ENCODE results near the gene RELCH.

Gene RELCH

DNA sequence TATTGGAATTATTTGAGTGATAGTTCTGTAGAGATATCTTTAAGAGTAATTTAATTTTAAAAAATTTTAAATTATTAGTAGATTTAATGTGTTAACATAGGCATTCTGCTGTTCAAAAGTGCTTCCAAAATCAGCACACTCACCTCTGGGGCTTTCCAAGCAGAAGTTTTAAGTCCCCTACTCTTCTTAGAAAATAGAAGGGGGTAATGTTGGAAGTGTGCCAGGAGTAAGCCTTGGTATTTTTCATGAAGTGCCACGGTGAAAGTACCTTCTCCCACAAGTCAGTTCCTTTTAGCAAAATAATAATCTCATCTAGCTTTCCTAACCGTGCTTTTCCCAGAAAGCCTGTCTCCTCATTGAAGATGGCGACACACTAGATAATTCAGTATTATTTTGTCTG is 134.1 kb downstream of the RELCH start:
- no peak for DNase-seq (ENCODE audit: low read depth)

DNA sequence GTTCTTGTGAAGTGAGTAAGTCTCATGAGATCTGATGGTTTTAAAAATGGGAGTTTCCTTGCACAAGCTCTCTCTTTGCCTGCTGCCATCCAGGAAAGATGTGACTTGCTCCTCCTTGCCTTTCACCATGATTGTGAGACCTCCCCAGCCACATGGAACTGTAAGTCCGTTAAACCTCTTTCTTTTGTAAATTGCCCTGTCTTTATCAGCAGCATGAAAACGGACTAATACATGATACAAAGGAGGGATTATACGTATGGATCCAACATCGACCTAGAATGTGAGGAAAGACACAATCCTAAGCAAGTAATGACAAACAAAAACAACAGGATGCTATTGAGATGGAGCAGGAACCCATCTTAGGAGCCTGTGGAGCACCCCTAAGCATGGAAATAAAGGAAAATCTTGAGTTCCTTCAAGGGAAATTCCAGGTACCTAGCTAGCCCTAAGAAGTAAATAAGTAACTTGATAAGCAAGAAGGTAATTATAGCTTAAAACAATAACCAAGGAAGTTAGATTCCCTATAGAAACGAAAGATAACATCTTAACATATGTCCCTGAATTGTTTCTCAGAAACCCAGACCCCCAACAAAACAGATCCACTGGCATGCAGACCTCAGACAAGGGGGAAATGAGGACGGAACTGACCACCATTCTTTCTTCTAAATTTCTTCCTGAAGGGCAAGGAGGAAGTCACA is 136.6 kb downstream of the RELCH start:
- no peak for DNase-seq (ENCODE audit: low read depth)

DNA sequence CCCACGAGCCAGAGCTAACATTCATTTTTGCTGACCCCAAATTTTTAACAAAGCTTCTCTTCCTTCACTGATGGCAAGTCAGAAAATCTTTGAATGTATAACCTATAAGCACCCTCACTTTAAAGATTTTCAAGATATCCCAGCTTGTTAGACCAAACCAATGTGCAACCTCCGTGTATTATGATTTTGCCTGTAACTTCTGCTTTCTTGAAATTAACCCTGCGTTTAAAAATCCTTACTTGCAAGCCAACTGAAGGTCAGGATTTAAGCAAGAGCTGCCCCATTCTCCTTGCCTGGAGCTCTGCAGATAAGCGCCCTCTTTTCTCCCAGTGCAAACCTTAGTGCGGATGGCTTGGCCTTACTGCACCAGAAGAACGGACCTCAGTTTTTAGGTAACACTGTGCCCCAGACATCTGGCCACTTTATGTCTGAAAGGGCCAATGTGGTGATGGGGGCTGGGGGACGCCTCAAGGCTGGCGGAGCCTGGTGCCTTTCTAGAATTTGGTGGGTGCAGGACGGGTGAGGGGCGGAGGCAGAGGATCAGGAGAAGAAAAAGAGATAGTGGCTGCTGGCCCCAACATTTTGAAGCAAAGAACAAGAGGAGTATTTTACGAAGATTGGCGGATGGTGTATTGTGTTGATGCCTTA is 137.2 kb downstream of the RELCH start:
- no peak for DNase-seq (ENCODE audit: low read depth)

DNA sequence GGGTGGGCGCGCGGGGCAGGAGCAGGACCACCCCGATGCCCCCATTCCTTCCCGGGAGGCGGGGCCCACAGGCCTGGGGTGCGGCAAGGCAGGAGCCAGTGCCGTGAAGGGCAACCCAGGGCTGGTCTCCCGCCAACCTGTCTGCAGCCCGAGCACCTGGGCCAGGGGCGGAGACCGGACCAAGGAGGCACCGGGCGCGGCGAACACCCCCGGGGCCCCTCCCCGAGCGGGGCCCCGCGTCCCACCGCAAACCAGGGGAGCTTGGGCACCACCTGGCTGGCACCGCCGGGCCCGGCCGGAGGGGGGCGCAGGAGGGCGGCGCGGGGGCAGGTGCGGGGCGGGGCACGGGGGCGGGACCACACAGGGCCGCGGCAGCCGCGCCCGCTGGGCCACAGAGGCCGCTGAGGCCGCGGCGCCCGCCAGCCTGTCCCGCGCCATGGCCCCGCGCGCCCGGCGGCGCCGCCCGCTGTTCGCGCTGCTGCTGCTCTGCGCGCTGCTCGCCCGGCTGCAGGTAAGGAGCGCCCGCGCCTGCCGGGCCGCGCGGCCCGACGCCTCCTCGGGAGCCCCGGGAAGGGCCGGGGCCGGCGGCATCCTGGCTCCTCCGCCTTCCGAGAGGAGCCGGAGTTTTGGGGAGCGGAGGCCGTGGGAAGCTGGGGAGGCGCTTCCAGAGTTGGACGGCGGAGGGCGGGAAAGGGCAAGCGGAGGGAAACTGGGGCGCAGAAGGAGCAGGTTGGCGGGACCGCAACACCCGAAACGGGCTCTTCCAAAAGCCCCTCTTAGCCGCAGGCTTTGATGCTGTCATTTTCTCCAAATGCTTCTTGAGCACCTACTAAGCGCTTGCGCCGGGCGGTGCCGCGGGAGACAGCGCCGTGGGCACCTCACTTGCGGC is 138.1 kb downstream of the RELCH start, which contains the start of gene TNFRSF11A:
Gene TNFRSF11A, plus strand, starts transcription at position 394 of the 889 bp plus-strand sequence. Its CDS starts 43 bp downstream, at position 437.
- peak; percentile 45 for DNase-seq (ENCODE audit: low read depth)

DNA sequence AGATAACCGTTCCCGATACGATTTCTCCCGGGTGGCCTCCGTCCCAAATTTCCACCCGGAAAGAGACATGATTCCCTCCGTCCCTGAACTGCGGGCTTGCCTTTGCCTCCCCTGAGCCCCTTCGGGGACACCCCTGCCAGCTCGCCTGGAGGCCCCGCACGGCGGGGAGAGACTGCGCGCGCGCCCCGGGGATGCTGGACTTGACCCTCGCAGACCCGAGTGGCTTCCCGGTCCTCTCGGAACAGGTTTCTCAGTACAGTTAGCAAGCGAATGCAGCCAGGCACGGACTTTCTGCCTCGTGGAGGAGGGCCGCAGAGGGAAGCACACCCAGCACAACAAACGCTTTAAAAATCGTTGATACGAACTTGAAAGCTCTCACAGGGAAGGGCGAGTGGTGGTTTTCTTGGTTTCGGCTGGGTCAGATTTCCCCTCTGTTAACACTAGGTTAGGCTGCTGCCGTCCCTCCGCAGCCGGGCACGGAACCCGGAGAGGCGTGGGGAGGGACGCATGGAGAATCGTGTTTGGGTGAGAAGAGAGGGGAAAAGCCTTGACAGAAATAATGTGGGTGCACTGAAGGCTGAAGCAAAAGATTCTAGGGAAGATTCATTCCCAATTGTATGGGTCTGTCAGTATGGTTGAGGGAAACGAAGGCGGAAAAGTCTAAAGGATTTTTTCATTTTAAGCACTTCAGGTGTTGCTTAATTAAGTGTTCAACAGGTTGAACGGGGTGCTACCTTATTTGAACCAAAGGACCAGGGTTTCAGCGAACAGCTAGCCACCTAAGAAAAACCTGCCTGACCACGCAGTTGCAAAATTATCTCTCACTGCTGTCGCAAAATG is 139.0 kb downstream of the RELCH start:
- DNase-seq (ENCODE audit: low read depth) = no peak

DNA sequence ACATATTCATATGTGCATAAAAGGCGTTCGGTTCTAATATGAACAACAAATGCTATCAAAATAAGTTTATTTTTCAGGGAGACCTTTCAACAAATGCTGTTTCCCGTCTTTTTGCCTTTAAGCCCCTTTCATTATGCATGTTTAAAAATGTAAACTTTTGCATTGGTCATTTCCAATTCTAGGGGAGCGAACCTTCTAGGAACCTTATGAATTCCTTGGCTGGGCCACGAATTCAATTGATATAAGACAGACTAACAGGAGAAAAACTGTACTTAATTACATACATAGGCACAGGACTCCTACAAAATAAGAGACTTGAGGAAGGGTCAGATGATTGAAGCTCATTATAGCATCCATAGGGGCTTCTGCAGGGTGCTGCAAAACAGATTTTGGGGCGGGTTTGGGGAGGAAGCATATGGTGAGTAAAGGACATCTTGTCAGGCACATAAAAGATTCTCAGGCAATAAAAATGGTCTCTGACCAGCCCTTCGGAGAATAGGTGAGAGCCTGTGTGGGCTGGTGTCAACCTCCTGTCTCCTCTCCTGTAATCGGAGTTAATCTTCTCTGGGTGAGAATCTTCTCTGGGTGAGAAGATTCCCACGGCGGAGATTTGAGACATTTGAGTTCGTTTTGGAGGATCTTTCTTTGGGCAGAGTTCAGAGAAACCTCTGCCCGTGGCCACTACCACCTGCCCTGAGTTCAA is 139.7 kb downstream of the RELCH start:
- DNase-seq (ENCODE audit: low read depth) = no peak

DNA sequence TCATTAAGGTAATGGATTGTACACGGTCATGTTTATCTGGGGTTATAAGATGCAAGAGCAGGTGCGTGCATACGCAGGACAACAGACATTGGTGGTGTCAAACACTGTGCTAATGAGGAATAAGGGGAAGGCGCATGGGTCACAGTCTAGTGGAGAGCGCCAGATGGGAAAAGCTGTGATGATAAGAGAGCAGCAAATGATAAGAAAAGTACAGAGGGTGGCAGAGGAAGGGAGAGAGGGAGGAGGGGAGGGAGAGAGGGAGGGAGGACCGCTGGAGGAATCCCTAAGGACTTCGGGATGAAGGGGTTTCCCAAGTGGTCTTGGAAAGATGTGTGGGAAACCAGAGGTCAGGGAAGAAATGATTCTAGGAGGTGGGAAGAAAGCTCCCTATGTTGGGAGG is 140.9 kb downstream of the RELCH start:
- DNase-seq (ENCODE audit: low read depth) = no peak

DNA sequence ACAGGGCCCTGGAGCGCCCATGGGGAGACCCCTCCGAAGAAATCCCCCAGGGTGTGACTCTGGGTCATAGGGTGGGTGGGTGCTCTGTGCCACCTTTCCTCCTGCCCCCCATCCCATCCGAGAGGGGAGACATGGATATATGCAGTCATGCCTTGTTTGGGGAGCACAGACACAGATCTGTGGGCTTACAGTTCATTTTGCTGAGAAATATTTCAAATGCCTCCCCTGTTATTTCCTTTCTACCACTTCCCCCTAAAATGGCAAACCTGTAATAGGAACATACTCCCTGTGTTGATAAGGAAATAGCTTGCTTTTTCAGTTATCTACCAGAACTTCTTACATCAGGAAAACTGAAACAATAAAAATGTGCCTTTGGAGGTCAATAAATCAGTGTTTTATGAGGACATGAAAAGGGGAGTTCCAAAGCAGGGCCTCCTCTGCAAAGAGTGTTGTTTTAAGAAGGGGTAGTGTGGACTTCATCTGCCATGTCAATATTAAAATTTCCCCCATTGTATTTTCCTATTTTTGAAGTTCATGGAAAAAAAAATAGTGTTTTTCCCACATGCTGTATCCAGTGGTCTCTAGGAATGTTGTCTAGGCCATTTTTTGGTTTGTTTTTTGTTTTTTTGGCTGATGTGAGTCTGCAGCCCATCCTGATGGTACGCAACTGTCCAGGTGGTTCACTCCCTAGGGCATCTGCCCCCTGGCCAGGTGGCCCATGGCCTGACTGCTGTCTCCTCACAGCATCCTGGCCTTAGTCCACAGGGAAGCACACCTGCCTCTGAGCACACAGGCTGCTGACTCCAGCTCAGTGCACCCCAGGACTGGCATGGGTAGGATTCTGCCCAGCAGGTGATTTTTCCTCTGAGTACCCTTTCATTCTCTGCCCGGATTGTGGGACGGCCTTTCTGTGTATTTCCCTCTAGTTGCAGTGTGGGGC is 141.8 kb downstream of the RELCH start:
- DNase-seq (ENCODE audit: low read depth) = no peak

DNA sequence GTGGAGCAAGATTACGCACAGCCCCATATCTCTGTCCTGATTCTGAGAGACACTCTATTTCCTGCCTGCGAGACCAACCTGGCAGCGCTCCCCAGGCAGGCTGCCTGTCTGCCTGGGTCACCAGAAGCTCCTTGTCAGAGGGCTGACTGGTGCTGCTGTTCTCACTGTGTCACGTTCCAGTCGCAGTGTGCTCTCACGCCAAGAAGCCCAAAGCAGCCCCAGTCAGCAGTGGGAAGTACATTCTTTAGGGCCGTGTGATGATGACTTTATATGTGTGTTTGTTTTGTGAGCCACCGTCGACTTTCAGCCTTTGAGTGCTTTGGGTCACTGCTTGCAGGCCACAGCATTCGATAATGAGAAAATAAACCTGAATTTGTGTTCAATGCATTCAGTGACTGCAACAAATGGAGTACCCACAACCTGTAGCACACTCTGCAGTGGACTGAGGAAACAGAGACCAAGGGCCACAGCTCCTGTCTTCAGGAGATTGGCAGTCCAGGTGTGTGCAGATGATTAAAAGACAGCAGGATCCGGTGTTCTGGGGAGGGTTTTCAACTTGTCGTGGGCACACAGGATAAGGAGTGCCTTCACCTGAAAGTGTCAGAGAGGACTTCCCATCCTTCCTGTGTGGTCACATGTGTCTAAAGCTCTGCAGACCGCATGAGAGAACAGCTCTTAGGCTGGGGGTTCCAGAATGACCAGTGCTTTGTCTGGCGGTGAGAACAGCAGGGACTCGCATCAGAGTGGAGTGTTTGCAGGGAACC is 142.8 kb downstream of the RELCH start:
- DNase-seq (ENCODE audit: low read depth) = peak; percentile 19

DNA sequence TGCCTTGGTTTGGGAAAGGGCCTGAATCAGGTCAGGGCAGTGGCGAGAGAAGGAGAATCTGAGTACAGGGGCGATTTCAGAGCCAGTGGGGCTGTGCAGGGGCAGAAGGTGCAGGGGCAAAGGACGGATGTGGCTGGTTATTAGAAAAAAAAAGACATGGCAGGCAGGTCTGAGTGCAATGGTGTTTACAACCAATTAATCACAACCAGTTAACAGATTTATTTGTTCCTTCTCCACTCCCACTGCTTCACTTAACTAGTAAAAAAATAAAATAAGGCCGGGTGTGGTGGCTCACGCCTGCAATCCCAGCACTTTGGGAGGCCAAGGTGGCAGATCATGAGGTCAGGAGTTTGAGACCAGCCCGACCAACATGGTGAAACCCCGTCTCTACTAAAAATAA is 143.6 kb downstream of the RELCH start:
- DNase-seq (ENCODE audit: low read depth) = no peak

DNA sequence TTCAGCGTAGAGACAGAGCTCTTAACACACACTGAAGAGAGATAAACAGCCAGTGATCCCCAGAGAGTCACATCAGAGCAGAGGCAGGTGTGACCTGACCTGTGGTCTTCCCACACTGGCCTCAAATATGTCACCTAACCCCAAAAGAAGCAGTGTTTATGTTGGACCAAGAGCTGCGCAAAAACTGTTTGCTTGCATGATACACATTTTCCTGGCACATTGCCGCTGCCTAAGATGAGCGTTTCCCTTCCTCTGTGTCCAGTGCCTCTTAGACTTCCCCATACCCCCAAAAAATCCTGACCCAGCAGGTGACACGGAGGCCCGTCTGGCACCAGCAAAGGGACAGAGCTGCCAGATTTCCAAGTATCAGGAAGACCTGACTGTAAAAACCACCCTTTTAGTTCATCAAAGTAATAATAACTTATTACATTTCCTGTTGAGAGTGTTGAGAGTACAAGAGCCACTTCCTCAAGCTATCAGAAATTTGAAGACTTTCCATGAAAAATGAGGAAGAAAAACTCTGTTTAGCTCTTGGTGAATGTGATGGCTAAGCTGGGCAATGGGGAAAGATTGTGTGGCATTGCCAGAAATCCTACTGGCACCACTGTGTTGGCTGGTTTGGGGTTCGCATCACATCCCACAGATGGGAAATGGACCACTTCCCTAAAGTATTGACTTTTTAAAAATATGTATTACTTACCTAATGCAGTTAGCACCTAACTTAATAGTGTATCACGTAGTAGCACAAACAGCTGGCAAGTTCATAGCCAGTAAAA is 144.7 kb downstream of the RELCH start:
- no peak for DNase-seq (ENCODE audit: low read depth)

DNA sequence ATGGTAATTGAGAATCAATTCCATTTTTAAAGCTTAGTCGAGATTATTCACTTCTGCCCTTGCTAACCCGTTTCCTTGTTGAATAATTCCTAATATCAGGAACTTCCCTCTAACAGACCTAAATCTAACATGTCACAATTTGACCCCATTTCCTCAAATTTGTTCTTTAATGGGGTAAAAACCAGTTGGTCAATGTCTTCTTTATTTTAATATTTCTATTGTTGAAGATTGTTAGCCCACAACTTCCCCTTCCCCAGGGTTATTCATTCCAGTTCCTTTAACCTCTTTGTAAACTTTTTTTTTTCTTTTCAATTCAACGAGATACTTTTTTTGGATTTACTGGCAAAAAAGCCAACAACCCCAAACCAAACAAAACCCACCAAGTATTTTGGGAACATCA is 145.4 kb downstream of the RELCH start:
- DNase-seq (ENCODE audit: low read depth) = no peak

DNA sequence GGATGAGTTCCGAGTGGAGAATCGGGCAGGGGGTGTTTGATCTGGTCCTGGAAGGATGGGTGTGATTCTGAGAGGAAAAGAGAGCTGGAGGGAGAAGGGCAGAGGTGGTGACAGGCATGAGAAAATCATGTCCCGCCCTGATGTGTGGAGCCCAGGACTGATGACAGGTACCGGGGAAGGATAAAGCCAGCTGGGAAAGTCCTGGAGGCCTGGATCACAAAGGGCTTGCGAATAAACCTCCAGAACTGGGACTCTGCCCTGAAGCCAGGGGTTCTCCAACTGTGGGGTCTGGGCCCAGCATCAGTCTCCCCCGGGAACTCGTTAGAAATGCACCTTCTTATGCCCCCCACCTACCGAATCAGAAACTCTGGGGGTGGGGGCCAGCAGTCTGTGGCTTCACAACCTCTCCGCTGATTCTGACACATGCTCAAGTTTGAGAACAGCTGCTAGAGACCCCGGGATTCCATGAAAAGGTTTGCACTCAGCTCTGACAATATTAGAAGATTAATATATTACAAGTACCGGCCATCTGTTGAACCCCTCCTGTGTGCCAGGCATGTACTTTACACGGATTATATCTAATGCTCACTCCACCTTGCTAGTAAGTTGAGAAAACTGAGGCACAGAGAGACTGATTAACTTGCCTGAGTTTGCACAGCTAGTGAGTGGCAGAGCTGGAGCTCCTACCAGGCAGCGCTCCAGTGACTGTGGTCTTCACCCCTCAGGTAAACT is 146.1 kb downstream of the RELCH start:
- DNase-seq (ENCODE audit: low read depth) = no peak

DNA sequence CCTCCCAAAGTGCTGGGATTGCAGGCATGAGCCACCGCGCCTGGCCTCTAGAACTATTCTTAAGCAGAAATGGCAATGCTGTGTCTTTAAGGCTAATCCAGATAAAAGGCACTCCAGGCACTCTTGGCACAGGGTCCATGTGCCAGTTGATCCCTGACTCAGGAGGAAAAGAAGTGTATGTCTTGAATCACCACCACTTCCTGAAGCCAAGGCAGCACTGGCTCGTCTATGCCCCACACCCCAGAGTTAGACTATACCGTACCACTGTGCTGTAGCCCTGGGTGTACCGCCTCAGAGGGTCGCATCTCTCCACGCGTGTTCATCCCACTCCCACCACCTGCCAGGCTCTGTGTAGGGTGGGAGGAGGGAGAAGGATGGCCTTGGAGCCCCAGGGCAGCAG is 147.1 kb downstream of the RELCH start:
- no peak for DNase-seq (ENCODE audit: low read depth)

DNA sequence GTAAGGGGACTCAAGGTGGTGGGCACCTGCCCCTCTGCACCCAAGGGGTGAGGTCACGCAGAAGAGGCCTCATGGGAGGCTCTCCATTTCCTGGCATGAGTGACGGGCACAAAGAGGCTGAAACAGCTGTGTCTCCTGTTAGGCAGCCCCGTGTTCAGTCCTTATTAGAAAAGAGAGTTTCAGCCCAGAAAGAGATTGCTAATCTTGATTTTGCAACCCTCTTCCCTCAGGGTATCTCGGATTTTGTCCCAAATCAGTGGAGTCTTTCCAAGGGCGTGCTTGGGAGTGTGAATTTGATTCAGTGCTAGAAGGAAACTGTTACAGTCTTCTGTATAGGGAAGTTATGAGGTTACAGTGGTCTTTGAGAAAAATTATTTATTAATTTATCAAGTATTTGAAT is 148.4 kb downstream of the RELCH start:
- no peak for DNase-seq (ENCODE audit: low read depth)

DNA sequence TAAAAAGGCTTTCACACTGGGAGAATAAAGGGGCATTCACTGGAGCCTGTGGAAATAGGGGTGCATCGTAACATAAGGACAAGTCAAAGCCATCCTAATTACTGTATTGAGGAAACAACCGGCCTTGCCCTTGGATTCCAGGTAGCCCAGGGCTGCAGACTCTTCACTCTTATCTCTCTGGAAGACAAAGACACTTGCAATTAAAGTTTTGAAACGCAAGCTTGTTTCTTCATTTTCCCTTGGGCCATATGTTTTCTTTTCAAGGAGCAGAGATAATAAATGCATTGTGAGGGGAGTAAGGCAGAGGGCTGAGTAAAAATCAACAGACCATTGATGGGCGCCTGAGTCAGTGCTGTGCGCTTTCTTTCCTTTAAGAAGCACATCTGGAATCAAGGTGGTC is 149.6 kb downstream of the RELCH start:
- no peak for DNase-seq (ENCODE audit: low read depth)

DNA sequence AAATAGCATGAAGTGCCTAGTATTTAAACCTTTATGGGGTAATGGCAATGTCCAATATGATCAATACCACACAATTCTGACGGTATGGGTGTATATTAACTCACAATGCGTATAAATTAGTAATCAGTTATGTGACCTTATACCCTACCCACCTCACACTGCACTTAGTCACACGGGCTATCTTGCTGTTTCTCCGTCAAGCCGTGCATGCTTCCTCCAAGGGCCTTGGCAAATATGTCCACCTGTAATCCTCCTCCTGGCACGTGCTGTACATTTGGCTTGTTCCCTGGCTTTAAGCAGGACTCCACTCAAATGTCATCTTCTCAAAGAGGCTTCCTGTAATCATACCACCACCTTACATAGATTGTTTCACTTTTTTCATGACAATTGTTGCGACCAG is 150.3 kb downstream of the RELCH start:
- DNase-seq (ENCODE audit: low read depth) = no peak
